K562 (cell line): ENCODE data around the gene SIRT7. TPM values are rescaled to one million over a fixed set of nuclear protein-coding genes. Genes with fewer than 3 reads are reported as not detected.
A peak's percentile ranks its signal among the peaks of the same experiment; 100 is the strongest.

Experiments
- ARID1B ChIP-seq: fragments of 450-650 bp; IDR thresholded peaks from 2 replicates; pipeline ENCODE4 v1.6.1; 2016; ENCODE audit warnings: antibody characterized with exemption, mild to moderate bottlenecking, inconsistent platforms
- CEBPZ ChIP-seq: fragments of 150-350 bp; IDR thresholded peaks from 2 replicates; pipeline ENCODE4 v1.6.1; 2014; ENCODE audit warnings: low read depth, mild to moderate bottlenecking, low read length, borderline replicate concordance
- CGGBP1 ChIP-seq: fragments of 250-450 bp; sonication (Bioruptor Pico); IDR thresholded peaks from 2 replicates; pipeline ENCODE4 v1.9.0; 2021; ENCODE audit warnings: mild to moderate bottlenecking
- EP300 ChIP-seq: IDR thresholded peaks from 2 replicates; pipeline ENCODE4 v1.6.1; 2012; ENCODE audit warnings: low read length, improper control_type of control experiment
- GTF2B ChIP-seq: IDR thresholded peaks from 2 replicates; pipeline ENCODE4 v1.6.1; 2011; ENCODE audit not compliant: insufficient read length; ENCODE audit errors: extremely low read depth
- HMGXB4 ChIP-seq: sonication (generic); formaldehyde crosslinking; IDR thresholded peaks from 2 replicates; pipeline ENCODE4 v1.8.1; 2023; ENCODE audit warnings: mild to moderate bottlenecking, missing genetic modification reagents
- SUPT5H ChIP-seq: fragments of 450-650 bp; IDR thresholded peaks from 2 replicates; pipeline ENCODE4 v1.6.1; 2016
- ZBTB40 ChIP-seq, 2 experiments: fragments of 450-650 bp in 1 of 2; sonication (generic) in 1 of 2; formaldehyde crosslinking in 1 of 2; IDR thresholded peaks; 2 replicates each; pipeline versions ENCODE4 v1.7.1 to v1.9.0; 2016 to 2022; ENCODE audit warnings: inconsistent platforms in 1 of 2, mild to moderate bottlenecking in 1 of 2, missing genetic modification reagents in 1 of 2
- ZNF780A ChIP-seq: fragments of 250-450 bp; sonication (Bioruptor Pico); IDR thresholded peaks from 2 replicates; pipeline ENCODE4 v1.5.0; 2021; ENCODE audit warnings: mild to moderate bottlenecking
- polyA plus RNA-seq, 8 experiments: library from polyadenylated mRNA; depleted of rRNA in 4 of 8; stranded (reverse) in 5 of 8; unstranded in 3 of 8; fragments of >200 nt; fragmentation: Nextera tagmentation in 2 of 8; fragmentation: Illumina TruSeq in 1 of 8; extraction: Ambion mirVana in 2 of 8; extraction: Trizol in 1 of 8; gene quantifications; 2 replicates each; pipeline versions ENCODE4 v1.2.1 to v1.2.3, GENCODE V29; 2011 to 2014; ENCODE audit warnings: inconsistent platforms in 1 of 8, missing spikeins in 1 of 8
- total RNA-seq, 7 experiments: library from RNA; depleted of rRNA in 6 of 7; stranded (reverse); fragments of >200 nt in 6 of 7; fragmentation: Illumina TruSeq in 2 of 7; extraction: Trizol in 2 of 7; gene quantifications; 2 replicates each; pipeline versions ENCODE4 v1.2.1 to v1.2.3, GENCODE V29; 2011 to 2021; ENCODE audit warnings: low replicate concordance in 1 of 7

Gene SIRT7
- total and polyA plus RNA-seq, 9 of the 15 experiments (the other 6 are each of a cell fraction or from before 2014, with no cell fraction given) = 1.6 to 54.8 (median 20.3) TPM

GRCh38 chr17:81959362-81960129, 41.6 kb upstream of the SIRT7 start (continued):
- TF ChIP-seq ZBTB40 (IDR thresholded peaks at IDR 0.05) (no peak), ZBTB40 (CRISPR knock-in tag; IDR thresholded peaks at IDR 0.05) (no peak), HMGXB4 (CRISPR knock-in tag) (peak; percentile 87; the same call in 1 of the 2 replicates), EP300 (no peak), SUPT5H (no peak), ARID1B (peak; percentile 9; the same call in 1 of the 2 replicates), GTF2B (no peak), ZNF780A (CRISPR knock-in tag) (no peak), CEBPZ (no peak), CGGBP1 (CRISPR knock-in tag) (no peak)
